HuH-7.5 (cell line): Measurements from ENCODE around the gene ABCB8.
"Not testable (repeated sequence)": the region's sequence is repeated elsewhere in the genome, so short reads cannot be mapped to it uniquely, and the experiment has no call there.

Source experiments
- DNase-seq: peaks from one replicate; pipeline ENCODE4 v3.0.0; 2011; ENCODE audit warnings: low spot score

Gene ABCB8

DNA sequence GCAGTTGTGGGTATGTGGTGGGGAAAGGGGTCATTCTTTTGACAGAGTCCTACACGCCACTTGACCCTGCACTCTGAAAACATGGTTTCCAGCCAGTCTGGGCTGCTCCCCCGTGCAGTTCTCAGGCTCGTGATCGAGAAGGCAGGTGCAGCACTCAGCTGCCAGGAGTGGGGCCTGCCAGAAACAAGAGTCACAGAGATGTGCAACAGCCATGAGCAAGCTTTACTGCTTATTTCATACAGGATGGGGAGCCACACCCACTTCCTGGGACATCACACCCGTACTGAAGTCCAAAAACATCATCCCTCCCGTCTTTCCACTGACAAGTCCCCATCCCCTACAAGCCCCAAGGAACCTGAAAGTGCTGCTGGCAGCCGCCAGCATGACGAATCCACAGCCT is 13.3 kb upstream of the ABCB8 start:
- no peak for DNase-seq

DNA sequence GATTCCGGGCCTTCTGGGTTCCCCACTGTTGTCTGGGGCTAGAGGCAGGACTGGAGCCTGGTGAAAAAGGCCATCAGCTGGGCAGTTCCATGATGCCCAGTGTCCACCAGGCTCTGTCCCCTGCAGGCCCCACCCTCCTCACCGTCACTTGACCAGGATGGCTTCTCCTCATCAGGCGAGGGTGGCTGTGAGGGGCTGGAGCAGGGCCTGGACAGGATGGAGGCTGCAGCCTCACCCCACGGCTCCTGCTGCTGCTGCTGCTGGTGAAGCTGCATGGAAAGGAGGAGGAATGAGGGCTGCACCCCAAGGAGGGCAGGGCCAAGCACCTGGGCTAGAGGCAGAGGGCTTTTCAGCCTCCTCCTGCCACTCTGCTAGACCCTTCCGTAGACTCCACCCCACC is 12.3 kb upstream of the ABCB8 start:
- no peak for DNase-seq

DNA sequence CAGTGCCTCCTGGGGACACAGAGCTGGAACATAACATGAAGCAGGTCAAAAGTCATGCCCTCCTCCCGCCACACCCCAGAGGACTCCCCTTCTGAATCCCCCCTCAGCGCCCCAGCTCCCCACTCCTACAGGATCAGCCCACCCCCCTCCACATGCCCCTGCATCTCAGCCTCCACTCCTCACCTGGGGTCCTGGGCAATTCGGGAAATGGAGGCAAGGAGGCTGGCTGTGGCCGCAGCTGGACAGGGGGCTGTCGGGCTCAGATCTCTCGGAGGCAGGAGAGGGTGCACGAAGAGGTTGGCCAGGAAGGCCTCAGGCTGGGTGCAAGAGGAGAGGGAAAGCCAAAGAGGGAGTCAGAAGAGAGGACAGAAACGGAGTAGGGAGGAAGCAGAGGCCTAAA is 11.7 kb upstream of the ABCB8 start:
- no peak for DNase-seq

DNA sequence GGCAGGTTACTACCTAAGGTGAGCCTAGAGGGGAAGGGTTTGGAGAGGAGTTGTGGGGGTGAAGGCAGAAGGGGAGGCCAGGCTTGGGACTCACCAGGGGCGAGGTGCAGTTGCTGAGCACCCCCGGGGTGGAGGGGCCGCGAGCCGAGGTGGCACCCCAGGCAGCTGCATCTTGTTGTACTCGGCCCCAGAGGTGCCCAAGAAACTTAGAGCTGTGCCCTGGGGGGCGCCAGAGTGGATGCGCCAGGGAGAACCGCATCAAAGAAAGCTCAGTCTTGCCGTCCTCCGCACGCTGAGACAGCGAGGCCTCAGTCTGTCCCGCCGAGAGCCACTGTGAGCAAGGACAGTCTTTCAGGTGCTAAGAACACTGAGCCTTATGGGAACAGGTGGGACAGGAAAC is 11.3 kb upstream of the ABCB8 start:
- no peak for DNase-seq

DNA sequence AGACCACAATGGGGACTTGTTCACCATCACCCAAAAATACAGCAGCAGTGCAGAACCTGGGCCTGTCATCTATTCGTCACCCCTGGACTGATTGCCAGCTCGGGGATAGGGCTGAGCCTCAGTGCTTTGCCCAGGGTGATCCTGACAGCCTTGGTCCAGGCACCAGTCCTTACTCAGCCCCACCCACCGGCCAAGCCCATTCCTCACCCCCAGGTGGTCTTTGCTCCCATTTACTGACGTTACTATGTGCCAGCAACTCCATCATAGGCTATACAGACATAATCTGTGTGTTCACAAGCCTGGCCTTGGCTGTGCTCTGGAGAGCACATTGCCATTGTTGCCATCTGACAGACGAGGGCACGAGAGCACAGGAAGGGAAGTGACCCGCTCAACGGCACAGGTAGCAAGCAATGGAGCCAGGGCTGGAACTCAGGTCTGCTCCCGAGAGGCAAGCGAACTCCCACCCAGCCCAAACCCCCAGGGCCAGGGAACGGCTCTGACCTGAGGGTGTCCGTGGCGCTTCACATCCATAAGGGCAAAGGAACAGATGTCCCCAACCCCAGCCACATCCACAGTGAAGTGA is 10.8 kb upstream of the ABCB8 start:
- no peak for DNase-seq

DNA sequence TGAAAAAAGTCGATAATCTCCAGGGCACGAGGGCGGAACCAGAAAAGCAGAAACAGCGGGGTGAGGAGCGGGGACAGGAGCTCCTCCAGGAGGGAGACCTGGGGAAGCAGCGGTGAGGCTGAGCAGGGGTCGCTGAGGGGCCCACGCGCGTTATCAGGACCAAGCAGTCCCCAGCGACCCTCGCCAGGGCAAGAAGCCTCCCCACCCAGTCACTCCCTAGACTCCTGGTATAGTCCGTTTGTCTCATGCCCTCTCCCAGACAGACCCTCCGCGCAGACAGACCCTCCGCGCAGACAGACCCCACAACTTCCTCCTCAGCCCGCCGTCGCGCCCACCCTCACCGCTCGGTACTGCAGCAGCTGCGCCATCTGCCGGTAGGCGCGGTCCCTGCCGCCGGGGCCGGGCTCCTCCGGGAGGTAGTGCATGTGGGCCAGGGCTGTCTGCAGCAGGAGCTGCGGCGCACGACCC is 10.3 kb upstream of the ABCB8 start:
- DNase-seq = peak; percentile 93

DNA sequence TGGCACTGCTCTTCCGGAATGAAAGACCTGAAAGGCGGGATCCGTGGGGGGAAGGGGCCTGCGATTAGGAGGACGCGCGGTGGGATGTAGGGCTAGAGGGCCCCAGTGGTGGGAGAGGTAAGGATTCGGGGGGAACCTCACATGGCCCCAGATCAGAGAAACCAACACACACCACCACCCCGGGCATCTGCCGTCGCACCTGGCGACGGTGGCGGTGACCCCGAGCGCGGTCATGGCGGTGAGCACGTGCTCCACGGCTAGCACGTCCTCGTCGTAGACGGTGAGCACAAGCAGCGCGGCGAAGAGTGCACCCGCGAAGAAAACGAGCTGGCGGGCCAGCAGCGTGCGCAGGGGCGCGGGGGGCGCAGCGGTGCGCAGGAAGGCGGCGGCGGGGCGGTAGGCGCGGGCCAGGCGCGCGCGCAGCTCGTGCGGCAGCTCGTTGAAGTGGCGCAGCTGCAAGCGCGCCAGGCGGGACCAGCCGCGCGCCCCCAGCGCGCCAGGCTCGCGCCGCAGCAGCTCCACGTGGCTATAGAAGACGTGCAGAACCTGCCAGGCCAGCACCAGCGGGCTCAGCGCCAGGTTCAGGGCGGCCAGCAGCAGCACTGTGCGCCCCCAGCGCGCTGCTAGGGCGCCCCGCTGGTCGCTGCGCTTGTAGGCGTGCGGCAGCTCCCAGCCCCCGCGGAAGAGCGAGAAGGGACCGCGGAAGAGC is 9.7 kb upstream of the ABCB8 start:
- no peak for DNase-seq

DNA sequence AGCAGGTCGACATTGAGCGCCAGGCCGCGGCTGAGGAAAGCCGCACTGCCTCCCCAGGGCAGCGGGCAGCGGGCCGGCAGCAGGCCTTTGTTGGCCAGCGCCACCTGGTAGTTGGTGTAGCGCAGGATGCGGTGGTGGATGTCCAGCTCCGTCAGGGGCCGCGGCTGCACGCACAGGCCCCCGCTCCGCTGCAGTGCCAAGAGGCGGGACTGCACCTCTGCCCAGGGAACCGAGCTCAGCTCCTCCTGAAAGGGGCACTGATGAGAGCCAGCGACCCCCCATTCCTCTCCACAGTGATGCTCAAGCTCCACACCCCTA is 9.2 kb upstream of the ABCB8 start:
- DNase-seq = no peak

DNA sequence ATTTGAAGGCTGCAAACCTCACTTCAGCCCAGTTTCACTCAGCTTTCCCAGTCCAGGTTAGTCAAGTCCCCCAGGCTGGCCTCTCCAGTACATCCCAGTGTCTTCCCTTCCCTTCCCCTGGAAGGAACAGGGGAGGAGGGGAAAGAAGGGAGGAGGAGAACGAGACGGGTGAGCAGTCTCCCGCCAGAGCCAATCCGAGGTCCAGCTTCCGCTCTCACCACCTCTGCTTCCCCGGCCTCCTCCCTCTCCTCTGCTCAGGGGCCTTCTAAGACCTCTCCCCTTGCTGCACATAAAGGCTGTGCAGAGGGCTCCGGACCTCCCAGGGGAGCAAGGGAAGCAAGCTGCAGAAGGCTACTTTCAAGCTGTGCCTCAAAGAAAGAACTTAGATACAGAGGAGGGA is 8.0 kb upstream of the ABCB8 start:
- DNase-seq = no peak

DNA sequence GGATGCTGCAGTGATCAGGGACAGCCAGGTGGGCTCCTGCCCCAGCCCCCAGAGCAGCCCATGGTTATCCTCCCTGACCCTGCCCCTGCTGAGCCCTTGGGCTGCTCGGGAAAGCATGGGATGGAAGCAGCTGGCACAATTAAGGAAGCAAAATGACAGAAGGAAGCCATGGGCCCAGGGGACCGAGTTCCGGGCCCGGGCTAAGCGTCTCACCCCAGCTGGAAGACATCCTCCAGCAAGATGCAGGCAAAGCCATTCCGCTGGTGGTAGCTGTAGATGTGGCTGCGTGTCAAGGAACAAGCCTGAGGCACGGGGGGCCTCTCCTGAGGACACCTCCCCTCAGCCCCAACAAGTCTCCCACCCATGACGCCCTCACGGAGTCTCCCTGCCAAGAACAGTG is 5.0 kb upstream of the ABCB8 start:
- no peak for DNase-seq

DNA sequence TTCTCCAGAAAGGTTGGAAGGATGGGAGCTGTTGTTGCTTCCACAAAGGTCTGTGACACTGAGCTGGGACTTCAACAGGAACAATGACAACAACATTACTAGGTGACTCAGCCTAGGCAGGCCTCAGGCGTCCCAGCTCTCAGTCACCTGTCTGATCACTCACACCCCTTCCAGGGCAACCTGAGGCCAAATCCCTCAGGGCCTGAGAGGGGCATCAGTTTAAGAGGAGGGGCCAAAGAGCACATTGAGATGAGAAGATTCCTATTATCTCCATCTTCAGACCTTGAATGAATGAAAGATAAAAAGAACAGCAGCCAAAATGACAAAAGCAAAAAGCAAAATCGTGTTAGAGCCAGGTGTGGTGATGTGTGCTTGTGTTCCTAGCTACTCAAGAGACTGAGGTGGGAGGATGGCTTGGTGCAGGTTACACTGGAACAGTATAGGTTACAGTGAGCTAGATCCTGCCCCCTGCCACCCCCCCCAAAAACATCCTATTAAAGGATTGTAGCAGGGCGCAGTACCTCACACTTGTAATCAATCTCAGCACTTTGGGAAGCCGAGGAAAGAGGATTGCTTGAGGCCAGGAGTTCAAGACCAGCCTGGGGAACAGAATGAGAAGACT is 3.7 kb upstream of the ABCB8 start, which contains the start of gene ATG9B:
TSS of gene ATG9B (minus strand) at position 60 of the 622 bp plus-strand sequence. CDS start 71 bp downstream, outside the sequence.
- no peak for DNase-seq

DNA sequence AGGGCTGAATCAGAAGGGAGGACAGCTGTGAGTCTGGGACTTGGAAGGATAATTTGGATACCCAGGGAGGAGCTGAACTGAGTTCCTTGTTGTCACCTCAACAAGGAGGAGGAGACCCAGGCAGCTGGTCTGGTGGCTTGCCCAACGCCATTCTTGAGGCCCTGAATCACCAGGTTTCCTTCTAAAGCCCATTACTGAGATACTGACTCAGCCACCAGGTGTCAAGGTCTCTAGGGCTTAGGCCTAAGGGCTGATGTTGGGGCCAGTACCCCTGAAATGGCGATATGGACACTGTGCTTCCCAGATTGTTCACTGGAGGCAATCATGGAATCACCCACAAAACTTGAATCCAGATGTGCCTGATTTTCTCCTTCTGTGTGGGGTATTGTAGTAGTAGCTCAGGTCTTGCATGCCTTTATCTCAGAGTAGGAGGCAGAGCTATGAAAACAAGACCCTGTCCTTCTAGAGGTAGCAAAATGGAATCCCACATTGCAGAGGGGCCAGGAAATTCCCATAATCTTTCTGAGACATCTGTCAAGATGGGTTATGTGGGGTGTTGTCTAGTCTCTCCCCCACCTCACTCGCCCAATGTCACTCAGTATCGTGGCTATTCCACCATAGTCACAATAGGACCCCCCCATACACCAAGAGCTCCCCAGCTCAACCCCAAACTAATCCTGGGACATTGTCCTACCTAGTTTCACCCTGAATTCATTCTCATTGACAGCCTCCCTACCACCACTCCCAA is 2.2 kb upstream of the ABCB8 start:
- no peak for DNase-seq

DNA sequence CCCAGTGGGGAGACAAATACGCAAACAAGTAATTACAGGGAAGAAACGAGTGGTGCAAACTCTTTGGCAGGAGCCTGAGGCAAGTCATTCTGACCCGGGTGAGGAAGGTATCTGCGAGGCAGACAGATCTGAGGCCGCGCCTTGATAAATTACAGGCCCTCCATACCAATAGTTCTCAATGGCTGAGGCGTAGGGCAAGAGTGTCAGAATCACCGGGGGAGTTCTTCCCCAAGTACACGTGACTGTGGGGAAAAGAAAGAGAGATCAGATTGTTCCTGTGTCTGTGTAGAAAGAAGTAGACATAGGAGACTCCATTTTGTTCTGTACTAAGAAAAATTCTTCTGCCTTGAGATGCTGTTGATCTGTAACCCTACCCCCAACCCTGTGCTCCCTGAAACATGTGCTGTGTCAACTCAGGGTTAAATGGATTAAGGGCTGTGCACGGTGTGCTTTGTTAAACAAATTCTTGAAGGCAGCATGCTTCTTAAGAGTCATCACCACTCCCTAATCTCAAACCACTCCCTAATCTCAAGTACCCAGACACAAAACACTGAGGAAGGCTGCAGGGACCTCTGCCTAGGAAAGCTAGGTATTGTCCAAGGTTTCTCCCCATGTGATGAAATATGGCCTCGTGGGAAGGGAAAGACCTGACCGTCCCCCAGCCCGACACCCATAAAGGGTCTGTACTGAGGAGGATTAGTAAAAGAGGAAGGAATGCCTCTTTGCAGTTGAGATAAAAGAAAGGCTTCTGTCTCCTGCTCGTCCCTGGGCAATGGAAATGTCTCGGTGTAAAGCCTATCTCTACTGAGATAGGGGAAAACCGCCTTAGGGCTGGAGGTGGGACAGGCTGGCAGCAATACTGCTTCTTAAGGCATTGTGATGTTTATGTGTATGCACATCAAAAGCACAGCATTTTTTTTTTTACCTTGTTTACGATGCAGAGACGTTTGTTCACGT is 1.2 kb upstream of the ABCB8 start:
- DNase-seq = not testable (repeated sequence)

DNA sequence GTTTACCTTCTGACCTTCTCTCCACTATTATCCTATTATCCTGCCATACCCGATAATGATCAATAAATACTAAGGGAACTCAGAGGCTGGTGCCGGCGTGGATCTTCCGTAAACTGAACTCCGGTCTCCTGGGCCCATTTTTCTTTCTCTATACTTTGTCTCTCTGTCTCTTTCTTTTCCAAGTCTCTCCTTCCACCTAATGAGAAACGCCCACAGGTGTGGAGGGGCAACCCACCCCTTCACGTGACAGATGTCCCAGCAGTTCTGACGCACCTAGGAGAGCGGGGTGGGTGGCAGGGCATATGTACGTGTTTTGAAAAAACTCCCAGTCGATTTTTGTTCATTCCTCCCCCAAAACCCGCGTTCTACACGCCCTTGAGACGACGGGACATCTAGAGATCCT is 521 bp upstream of the ABCB8 start:
- not testable (repeated sequence) for DNase-seq

DNA sequence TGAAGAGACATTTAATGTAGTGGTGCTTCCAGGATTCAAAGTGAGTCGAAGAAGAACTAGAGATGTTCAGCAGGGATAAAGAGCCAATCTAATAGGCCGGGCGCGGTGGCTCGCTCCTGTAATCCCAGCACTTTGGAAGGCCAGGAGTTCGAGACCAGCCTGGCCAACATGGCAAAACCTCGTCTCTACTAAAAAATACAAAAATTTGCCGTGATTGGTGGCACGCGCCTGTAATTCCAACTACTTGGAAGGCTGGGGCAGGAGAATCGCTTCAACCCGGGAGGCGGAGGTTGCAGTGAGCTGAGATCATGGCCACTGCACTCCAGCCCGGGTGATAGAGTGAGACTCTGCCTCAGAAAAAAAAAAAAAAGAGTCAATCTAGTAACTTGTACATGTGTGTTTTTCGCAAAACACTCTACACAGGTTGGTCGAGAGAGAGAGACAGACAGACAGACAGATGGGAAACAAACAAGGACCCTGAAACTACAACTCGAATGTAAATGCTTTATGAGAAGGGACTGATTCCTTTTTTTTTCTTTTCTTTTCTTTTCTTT is 775 bp downstream of the ABCB8 start:
- DNase-seq = no peak

DNA sequence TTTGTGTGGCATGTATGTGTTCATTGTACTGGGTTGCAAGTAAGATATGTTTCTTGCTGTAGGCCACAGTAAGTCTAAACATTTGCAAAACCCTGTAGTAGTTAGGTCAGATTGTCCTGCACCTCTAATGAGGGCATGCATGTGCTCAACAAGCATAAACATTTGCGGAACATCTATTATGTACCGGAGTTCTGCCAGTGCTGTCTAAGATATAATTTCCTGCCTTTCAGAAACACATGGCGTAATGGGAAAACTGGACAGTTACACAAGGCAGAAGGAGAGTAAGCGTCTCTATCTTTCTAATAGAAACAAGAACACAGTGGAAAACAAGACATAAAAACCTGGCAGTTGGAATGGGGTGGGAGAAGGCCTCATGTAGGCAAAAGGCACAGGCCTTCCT is 2.8 kb downstream of the ABCB8 start:
- DNase-seq = no peak

DNA sequence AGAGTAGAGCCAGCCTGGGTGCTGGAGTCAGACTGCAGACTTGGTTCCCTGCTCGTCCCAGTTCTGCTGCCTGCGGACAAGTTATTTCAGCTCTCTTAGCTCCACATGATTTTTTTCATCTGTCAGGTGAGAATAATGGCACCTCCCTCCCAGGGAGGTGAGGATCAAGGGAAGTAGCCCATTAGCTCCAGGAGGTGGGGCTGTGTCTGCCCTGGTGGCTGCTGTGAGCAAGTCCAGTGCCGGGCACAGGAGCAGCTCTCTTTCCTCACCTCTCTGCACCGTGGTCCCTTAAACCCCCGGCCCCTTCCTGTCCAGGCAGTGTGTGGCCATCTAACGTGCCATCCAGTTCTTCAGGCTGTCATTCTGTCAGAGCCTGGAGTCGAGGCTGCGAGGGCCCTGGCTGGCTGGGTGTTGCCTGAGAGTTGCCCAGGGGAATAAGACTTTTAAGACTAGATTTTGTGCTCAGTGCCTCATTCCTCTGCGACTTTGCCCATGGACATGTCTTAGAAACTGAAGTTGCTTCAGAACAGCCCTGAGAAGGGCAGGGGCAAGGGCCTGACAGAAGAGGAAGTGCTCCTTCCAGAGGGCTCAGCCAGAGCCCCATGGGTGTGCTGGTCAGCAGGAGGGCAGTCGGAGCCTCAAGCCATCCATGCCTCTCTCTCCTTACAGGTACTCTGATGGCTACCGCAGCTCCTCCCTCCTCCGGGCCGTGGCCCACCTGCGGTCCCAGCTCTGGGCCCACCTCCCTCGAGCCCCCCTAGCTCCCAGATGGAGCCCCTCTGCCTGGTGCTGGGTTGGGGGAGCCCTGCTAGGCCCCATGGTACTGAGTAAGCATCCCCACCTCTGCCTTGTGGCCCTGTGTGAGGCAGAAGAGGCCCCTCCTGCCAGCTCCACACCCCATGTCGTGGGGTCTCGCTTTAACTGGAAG is 5.0 kb downstream of the ABCB8 start:
- DNase-seq = no peak

DNA sequence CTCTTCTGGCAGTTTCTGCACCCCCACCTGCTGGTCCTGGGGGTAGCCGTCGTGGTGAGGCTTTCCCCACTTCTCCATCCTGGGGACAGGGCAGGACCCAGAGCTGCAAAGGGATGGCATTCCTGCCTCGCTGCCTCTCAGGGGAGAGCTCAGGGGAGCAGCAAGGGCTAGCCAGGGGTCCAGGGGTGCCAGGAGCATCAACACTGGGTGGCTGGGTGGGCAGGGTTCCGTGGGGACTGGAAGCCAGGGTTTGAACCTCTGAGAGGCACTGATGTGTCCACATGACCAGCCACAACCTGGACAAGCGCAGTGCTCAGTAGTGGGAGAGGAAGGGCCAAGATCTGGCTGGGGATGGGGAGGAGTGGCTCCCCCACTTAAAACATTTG is 5.6 kb downstream of the ABCB8 start:
- DNase-seq = no peak

DNA sequence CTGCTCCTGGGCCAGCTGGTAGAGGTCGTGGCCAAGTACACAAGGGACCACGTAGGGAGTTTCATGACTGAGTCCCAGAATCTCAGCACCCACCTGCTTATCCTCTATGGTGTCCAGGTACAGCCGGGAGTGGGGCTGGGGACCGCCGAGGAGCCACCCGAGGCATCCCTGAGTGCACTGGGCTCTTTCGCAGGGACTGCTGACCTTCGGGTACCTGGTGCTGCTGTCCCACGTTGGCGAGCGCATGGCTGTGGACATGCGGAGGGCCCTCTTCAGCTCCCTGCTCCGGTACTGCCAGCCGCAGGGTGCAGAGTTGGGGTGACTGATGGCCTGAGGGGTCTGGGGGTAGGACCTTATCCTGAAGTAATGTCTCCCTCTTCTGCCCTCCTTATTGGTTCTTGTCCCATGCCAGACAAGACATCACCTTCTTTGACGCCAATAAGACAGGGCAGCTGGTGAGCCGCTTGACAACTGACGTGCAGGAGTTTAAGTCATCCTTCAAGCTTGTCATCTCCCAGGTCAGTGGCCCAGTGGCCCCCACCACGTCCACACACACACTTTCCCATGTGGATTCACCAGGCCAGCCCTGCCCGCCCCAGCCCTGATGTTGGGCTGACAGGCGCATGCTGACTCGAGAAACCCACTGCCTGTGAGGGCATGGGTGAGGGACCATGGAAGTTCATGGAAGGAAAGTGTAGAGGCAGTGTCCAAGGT is 6.2 kb downstream of the ABCB8 start:
- no peak for DNase-seq
